A204.1 (cell line): Measurements from ENCODE around the gene TUBA1B.

ENCODE experiments used
- FAIRE-seq: peaks from 2 replicates; lab custom pipeline; 2012; peaks lifted over from hg19 to GRCh38; lab: Jason Lieb, UNC

The TUBA1B gene

GRCh38 chr12:49089821-49090773 is 41.1 kb downstream of the TUBA1B start:
- FAIRE-seq, result no peak

GRCh38 chr12:49088932-49089330 is 42.3 kb downstream of the TUBA1B start:
- FAIRE-seq, result no peak

DNA sequence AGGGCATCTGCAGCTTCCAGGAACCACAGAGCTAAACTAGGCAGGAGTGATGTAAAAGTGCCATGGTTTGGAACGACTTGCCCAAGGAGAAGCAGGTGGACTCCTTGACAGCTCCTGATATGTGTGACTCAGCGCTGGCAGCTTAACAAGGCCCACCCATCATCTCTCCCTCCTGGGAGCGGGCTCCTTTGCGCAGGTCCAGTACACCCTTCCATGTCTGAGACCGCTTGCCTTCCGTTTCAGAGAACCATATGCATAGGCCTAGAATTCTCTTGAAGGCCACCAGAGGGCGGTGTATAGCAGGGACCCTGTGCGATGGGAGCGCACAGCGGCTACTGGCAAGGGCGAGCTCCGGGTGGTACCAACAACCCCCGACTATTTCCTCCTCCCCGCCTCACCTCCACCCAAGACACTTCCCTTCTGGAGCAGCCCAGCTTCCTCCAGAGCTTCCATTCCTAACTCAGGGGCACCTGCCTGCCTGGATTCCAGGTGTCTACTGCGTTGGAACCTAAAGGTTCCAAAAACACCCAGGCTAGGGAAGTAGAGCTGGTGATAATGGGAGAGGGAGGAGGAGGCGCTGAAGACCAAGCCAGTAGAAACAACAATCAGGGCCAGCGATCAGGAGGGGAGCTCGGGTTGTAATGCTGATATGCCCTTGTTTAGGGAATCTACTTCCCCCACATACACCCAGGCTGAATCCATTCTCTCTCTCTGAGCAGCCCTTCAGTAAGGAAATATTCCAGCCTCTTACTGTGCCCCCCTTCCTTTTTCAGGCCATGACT is 42.9 kb downstream of the TUBA1B start:
- FAIRE-seq, result no peak

DNA sequence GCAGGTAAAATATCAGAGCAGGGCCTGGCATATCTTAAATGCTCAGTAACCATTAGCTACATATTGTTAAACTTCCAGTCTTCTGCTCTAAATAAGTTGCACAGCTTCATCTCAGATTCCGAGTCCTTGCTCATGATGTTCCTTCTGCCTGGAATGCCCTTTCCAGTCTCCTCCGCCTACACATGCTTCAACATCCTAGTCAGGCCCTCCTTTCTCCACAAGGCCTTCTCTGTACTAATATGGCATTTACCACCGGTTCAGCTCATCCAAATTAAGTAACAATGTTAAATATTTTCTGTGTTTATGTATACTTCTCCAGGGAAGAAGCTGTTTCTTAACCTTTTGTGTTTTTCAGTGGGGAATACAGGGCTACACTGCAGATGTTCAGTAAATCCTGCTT is 45.1 kb downstream of the TUBA1B start:
- no peak for FAIRE-seq

GRCh38 chr12:49084438-49084837 is 46.8 kb downstream of the TUBA1B start:
- FAIRE-seq, result no peak

DNA sequence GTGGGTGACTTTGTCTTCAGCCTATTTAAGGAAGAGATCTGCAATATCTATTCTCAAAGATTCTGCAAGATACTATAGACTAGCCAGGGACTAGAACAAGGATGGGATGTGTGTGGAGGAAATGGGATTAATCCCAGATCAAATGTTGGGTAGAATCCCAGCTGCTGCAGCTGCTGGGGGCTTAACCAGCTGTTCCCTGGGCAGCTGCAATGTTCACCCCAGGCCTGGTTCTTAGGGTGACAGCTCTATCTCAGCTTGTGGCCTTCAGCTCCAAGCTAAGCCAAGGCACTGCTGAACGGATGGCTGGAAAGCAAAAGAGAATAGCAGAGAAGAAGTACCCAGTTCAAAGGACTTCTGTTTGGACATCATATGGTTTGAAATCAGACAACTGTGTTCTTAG is 51.4 kb downstream of the TUBA1B start:
- no peak for FAIRE-seq
